ENCODE data around the gene CHST4.

DNA sequence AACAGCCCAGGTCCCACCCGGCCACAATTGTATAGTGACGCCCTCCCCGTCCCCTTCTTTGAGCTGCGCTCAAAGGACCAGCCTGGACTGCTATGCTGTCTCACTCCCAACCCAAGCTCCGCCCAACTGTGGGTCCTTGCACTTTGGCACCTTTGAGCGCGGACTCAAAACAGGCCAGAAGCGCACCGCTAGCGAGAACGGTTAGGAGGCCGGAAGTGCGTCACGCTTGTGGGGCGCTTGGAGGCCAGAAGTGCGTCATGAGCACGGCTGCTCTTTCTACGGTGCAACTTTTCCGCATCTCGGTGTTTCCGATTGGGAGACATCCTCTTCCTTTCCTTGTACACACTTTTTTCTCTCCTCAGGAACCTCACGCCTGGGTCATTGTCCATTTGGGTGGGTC is 37.1 kb upstream of the CHST4 start, which contains the start of gene ZNF19:
- TF ChIP-seq, protein P1, sequence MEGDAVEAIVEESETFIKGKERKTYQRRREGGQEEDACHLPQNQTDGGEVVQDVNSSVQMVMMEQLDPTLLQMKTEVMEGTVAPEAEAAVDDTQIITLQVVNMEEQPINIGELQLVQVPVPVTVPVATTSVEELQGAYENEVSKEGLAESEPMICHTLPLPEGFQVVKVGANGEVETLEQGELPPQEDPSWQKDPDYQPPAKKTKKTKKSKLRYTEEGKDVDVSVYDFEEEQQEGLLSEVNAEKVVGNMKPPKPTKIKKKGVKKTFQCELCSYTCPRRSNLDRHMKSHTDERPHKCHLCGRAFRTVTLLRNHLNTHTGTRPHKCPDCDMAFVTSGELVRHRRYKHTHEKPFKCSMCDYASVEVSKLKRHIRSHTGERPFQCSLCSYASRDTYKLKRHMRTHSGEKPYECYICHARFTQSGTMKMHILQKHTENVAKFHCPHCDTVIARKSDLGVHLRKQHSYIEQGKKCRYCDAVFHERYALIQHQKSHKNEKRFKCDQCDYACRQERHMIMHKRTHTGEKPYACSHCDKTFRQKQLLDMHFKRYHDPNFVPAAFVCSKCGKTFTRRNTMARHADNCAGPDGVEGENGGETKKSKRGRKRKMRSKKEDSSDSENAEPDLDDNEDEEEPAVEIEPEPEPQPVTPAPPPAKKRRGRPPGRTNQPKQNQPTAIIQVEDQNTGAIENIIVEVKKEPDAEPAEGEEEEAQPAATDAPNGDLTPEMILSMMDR (IDR thresholded peaks at IDR 0.05) = no peak
- TF ChIP-seq POLR2A (IDR thresholded peaks at IDR 0.05) = no peak
